Iris pigment epithelial cell (primary cell): ENCODE data around the gene GDNF.
A peak's percentile ranks its signal among the peaks of the same experiment; 100 is the strongest.

Source experiments
- DNase-seq: peaks from one replicate; pipeline ENCODE4 v3.0.0-alpha.2; 2011; ENCODE audit warnings: low read depth

The GDNF gene

DNA sequence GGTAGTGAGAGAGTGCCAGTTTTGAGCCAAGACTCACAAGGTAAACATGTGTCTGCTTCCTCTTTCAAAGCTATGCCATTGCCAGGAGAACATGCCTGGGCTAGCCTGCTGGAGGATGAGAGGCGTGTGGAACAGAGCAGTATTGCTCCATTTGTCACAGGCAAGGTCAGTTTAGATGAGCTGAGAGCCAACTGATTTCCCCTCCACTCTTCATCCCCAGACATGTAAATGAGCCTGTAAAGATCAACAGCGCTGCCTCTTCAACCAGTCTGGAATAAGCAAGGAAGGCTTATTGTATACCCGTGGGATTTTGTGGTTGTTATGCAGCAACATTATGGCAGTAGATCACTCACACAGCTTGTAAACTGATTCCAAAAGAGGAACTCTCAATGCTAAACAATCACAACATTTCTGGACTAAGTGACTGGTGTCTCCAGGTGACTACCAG, 8.2 kb upstream of the GDNF start:
- peak; percentile 77 for DNase-seq

GRCh38 chr5:37846786-37847310, 7.0 kb upstream of the GDNF start:
- no peak for DNase-seq

DNA sequence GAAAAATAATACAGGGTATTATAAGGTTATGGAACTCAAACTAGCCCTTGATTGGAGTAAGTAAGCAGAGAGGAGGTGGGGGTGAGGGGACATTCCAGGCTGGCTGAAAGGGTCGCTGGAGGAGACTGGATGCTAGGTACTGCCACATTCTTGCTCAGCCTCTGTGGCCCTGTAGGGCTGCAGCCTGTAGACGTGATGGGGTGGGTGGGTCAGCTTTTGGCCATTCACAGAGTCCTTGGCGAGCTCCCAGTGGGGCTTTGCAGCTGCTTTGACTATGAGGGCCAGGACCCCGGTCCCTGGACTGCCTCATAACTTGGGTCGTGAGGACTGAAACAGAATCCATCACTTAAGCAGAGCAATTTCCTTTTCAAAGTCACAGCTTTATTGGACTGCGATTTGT, 4.2 kb upstream of the GDNF start:
- no peak for DNase-seq

GRCh38 chr5:37842048-37842447, 2.2 kb upstream of the GDNF start:
- no peak for DNase-seq

GRCh38 chr5:37841203-37841602, 1.4 kb upstream of the GDNF start:
- no peak for DNase-seq

DNA sequence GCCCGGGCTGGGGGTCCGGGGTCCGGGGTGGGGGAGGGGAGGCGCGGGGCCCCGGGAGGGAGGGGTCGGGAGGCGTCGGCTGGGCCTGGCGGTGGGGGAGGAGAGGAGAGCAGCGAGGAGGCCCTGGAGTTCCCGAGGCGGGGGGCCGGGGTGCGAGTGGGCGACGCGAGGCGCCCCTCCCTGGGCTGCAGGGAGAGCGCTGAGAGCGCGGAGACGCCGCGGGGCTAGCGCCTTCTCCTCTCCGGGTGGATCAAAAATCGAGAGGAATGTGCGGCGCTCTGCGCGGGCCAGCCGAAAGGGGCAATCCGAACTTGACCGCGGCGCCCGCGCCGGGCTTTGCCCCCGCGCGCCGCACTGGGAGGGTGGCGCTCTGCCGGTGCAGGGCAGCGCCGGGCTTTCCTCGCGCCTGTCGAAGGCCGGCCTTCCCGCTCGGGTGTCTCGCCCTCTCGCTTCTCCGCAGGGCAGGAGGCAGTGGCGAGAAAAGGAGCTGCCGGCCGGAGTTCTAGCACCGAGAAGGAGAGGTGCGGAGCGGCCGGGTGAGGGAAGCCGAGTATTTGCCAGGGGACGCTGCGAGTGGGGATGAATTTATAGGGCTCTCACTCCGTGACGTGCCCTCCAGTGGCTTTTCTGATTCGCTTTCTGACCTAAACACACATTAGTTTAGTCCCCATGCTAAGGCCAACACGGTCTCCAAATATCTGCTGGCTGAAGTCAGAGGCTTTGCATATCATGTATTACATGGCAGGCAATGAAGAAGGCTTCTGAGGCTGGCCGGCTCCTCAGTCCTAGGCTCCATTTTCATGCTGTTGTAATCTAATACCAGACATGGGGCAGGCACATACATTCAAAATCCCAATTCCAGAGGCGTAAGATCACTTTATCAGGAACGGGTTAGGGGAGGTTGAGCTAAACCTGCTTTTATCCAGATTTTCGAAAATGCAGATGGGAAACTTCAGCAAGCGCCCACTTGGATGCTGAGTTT, 503 bp upstream of the GDNF start:
- peak; percentile 47 for DNase-seq

DNA sequence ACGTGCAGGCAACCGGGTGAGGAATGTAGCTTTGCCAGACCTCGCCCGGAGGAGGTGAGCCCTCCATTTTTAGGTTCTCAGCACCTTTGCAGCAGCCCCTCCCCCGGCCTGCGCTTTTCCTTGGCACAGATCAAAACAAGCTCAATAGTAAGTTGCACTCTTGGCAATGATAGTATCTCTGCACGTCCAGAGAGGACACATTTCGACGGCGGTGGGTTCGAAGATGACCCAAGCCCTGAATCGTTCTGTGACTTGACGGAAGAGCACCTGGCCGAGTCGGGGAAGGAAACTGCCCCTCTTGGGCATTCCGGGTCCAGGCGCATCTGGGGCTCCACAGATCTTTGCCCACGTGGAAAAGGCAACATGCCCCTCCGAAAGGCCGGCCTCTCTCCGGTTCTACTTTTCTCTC, 904 bp downstream of the GDNF start:
- DNase-seq = no peak

DNA sequence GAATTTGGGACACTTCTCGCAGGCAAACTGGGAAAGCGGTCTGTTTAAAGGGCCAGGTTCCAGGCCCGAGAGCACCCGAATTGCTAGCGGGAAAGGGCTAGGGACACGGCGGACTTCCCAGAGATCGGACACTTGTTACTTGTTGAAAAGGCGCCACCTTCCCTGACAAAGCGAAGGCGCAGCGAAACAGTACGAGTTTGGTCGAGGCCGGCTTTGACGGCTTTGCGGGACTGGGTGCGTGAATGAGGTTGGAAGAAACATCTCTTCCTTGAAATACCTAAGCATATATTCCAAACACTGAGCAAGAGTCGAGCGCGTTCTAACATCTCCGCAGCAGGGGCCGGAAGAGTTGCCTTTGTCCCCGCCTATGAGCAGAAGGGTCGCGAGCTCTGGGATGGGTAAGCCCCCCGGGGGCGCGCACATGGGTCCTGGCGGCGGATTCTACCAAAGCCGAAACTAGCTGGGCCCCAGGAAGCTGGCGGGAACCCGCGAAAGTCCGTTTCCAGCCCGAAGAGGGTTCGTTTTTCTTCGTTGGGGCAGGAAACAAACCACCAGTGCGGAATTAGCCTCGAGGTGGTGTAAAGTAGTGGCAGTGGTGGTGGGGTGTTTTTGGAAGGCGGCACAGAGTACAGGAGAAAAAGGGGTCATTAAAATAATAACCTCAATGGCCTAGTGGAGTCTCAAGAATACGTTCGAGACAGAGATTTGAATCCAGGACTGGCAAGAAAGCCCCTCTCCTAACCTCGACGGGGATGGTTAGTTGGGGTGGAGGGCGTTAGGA, 1.5 kb downstream of the GDNF start:
- no peak for DNase-seq

- peak; percentile 79 for DNase-seq
Measured at GRCh38 chr5:37837414-37838032, 2.3 kb downstream of the GDNF start.

DNA sequence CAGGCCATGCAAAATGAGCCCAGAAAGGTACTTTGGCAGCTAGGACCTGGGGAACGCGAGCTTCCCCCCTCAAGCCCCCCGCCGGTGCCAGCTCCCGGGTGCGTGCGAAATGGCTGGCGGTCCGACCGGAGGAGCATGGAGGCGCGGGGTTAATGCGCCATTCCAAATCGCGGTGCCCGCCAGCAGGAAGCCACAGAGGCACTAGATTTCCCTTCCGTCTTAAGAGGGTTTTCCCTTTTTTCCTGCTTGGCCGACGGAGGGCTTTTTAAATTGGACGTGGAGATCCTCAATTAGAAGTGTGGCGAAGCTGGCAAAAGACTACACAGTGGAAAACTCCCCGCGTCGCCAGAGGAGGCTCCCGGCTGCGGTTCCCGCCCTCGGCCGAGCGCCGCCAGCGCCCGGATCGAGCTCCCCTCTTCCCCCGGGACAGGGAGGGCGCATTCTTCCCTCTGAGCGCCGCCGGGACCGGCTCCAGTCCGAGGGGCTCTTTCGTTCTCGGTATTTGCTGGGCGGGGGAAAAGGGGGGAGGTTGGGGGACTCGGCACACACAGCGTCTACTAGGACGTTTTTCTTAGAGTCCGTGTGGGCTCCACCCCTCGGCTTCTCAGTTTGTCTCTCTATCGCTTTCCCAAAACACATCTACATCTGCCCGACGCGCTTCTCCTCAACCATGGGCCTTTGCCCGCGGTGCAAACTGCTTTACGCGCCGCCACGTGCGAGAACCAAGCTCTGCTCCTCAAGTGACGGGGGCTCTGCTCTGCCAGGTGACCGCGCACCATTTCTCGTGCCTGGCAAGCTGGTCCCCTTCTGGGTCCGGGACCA, 3.0 kb downstream of the GDNF start:
- no peak for DNase-seq

DNA sequence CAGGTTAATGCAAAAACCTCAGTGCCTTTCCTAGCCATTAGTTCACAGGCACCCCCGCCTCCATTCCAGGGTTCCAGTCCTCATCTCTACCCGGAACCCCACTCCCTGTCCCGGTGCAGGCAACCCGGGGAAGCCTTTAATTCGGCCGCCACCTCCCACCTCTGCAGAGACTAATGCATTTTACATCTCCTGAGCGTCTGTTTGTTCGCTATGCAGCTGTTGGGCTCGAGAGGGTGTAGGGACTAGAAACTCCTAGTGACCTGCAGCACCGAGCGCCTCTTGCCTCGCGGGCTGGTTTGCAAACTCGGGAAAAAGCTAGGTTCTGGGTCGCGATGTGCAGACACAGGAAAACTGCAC, 3.6 kb downstream of the GDNF start:
- no peak for DNase-seq

DNA sequence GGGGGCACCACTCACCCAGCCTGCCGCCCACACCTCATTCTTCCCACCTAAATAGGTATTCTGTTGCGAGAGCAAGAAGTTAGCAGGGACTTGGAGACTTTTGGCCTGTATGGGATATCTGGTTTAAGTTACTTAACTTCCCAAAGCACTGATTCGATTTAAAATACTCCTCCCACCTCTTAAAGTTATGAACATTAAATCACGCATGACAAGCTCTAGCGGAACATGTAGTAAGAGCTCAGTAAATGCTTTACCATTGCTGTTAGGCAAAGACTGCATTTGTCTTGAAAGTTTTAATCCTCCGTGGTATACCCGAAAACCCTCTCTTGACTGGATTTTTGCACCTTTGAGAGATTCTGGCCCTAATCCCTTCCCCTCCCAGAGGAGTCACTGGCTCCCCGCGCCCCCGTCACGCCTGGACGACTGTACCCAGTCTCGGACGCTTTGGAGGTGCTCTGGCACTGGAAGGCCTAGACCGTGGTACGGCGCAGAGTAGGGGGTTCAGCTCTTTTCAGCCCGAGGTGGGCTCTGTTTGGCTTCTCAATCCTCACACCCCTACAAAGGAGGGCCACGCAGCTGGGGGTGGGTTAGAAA, 4.4 kb downstream of the GDNF start:
- no peak for DNase-seq

DNA sequence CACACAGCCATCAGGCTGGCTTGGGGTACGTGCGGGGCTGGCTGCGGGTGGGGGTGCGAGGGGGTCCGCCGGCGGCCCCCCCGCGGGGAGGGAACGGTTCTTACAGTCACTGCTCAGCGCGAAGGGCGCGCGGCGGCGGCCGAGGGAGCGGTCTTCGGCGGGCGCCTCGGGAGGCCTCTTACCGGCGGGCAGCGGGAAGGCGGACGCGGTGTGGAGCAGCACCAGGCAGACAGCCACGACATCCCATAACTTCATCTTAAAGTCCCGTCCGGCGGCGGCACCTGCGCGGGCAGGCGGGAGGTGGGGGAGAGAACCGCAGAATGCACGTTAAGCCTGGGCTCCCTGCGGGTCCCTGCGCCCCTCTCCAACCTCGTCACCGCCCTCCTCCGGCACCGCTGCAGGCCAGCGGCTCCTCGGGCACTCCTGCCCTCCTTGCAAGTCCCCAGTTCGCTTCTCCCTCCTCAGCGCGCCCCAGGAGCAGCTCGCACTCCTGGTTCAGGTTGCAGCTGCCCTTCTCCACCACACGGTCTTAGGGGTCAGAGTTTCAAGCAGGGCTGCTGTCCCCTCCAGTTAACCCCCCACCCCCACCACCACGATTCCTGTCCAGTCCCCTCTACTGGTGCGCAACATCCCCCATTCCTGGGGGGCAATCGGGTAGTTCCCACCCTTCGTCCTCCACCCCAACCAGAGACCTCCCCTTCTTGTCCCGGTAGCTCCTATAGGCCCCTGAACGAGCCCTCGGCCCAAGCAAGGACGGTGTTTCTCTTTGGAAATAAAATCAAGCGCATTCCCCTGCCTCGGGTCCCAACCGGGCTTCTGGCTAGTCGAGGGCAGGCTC, 5.1 kb downstream of the GDNF start:
- no peak for DNase-seq

- DNase-seq = no peak
Measured at GRCh38 chr5:37833990-37834389, 5.9 kb downstream of the GDNF start.

DNA sequence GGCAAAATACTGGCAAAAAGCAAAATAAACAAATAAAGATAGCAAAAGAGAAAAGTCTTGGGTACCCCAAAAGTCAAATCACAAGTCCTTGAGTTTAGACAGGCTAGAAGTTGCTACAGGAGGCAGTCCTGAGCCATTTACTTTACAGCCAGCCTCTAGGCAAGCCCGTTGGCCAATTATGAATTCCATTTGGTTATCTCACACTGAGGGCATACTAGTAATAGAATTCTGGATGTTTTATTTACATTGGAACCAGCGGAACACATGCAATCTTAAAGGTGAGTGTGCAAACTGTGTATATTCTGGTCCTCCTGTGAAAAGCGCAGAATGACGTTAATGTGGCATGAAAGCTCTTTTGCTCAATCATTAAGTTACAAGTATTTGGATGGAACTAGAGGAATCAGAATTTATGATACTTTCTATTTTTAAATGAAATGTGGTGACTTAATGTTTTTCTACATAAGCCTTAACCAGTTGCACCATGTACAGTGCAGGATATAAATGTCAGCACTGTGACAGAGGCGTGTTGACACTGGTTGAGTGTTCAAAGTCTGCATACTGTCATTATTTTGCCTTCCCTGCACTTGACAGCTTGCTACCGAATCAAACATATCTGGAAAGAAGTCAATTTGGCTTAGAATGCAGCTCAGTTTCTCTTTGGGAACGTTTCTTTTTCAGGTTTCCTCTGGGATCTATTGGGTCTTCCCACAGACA, 7.9 kb downstream of the GDNF start:
- DNase-seq = no peak

DNA sequence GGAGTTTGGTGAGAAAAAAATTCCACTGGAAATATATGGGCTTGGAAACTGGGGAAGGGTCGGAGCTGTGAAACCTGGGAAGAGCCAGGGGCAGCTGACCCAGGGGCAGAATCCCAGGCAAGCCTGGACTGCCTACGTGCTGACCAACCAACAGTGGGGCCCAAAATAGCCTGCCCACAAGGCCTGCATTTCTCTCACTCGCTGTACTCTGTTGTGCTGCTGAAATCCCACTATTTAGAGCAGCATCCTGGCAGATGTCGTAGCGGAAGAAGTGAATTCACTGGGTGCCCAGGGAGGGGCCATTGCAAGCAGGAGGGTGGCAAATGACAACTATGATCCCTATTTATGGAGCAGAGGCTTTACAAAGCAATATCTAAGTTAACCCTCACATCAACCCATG, 9.5 kb downstream of the GDNF start:
- no peak for DNase-seq

DNA sequence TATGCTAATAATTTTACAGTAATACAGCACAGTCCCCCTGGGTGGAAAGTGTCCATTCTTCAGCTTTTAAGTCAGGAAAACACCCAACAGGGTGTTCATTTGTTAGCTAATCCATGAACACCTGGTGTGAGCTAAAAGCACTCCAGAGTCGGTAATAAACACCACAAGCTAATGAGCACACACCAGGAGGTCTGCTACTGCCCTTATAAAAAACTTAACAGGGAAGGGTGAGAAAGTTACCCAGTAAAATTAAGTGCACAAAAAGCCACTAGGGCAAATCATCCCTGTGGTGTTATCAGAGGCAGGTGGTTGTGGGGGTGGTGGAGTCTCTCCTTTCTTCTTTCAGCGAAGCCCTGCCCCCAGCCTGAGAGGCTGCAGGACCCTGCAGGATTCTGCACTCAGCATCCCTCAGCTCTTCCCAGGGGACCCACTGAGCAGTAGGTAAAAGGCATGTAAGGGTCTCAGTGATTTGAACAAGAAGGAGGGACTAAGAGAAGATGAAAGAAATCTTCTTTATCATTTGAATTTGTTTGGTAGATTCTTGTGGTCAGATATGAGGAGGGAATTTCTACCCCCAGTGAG, 14.4 kb downstream of the GDNF start:
- DNase-seq = no peak

DNA sequence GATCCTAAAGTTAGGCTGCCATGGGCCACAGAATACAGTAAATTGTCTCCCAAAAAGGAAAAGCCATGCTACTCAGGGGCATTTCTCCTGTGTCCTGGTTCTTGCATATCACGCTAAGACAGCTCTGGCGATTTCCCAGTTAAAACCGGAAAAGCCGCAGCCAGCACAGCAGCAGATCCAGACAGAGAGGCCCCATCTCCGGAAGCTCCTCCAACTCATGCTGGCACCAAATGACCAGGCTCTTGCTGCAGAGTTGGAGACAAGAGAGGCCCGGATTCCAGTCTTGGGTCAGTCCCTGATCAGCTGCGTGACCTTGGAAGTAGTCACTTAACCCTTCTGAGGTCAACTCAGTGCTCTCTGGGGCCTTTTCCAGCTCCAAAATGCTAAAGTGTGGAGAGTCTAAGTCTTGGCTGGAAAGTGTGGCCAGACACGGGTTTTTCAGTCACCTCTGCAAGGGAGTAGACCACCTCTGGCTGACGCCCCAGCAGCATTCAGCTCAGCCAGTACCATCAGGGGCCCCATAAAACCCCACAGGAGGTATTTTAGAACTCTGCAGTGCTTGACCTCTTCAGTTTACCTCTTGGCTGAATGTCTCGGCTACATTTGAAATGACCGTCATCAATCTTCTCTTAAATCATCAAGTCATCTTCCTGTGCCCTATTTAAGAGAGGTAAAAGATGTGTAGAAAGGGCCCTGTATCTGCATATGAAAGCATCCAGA, 16.2 kb downstream of the GDNF start:
- DNase-seq = no peak

- DNase-seq = no peak
Measured at GRCh38 chr5:37816883-37817282, 23.0 kb downstream of the GDNF start.
